Measurements from ENCODE around the gene SIX4.

SIX4 gene

DNA sequence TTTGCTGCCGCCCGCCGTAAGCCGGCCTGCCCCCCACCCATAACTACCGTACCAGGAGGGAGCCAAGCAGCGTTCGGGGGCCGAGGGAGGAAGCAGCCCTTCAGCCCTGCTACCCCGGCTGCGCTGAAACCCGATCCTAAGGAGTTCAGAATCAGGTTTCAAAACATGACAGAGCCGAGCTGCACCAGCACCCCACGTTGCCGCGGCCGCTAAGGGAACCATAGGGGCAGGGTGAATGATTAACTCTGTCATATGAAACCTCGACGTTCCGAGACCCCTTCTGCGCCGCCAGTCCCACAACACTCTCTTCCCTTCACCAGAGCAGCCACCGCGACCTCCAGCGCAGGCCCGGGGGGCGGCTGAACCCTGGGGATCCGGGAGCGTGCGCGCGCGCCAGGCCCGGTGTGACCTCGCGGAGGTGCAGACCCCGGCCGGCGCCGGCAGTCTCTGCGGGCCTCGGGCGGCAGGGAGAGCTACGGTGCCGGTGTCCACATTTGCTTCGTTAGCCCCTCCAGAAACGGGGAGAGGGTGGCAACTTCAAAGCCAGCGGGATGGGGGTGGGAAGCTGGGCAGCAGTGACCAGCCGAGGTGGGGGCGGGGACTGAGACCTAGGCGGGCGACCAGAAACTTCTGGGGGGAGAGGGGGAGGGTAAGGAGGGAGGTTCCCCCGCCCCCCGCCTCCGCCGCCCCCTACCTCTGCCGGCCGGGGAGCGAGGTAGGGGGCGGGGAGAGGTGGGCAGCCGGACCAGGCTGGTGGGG is 1.6 kb downstream of the SIX4 start:
- DNase-seq (ENCODE audit: low read depth in 1 of 2, low spot score in 1 of 2) = no peak

DNA sequence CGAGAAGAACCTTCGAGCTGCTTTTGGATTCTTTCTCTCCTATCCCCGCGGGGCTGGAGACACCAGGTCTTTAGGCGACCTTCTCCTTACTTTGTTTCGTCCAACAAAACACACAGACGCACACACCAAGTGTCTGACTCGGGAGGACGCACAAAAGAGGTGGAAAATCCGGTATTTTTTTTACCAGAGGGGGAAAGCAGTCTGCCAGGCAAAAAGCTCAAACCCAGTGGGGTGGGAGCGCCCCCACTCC is 2.1 kb downstream of the SIX4 start:
- no peak for DNase-seq (ENCODE audit: low read depth in 1 of 2, low spot score in 1 of 2)

DNA sequence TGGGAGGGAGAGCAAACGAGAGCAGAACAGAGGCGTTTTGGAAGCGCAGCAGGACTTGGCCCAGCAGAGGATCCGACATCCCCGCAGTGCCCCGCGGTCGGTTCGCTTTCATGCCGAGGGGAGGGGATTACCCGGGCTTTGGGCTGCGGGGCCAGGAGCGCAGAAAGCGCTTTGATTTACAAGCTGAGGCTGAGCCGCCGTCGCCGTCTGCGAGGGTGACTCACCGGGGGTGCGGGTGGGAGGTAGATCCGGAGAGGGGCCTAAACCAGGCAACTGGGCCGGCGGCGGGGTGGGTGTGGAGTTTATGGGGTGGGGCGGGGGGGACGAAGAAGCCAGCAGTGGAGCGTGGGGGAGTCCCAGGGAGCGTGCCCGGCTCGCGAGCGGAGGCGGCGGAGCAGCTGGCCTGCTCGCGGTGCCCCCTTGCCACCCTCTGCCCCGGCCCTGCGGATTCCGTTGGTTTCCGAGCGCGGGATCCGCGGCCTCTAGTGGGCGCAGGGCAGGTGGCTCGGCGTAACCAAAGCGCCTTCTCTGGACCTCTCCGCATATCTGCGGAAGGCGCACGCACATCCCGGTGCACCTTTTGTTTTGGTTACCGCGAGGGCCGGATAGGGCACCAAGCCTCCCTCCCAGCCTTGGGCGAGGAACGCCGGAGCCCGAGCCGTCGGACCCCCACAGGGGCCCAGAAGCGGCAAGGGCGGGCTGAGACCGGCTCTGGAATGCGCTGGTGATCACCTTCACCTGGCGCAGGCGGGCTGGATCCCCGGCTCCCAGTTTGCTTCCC is 2.6 kb downstream of the SIX4 start:
- peak in 1 of 2 donors; percentile 30 for DNase-seq (ENCODE audit: low read depth in 1 of 2, low spot score in 1 of 2)

GRCh38 chr14:60720962-60721325 is 3.2 kb downstream of the SIX4 start:
- no peak for DNase-seq (ENCODE audit: low read depth in 1 of 2, low spot score in 1 of 2)

DNA sequence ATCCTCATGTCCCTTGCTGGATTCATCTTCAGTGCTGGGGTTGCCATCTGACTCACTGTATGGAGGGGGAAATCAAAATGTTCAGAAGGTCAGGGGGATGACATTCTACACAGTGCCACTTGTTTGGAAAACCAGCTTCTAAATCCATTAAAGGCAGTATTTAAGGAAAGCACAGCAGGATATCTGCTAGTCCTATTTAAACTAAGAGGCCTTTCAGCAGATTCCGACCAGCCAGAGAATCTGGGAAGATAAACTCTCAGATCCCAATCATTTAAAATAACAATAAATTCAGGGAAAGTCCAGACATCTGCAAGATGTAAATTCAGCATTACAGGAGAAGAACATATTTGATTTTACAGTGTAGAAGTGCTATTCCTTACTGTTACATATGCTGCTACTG is 3.8 kb downstream of the SIX4 start:
- no peak for DNase-seq (ENCODE audit: low read depth in 1 of 2, low spot score in 1 of 2)

- DNase-seq (ENCODE audit: low read depth in 1 of 2, low spot score in 1 of 2) = no peak
Measured at GRCh38 chr14:60713513-60713912, 10.6 kb downstream of the SIX4 start.

GRCh38 chr14:60710494-60710893 is 13.7 kb downstream of the SIX4 start:
- no peak for DNase-seq (ENCODE audit: low read depth in 1 of 2, low spot score in 1 of 2)

DNA sequence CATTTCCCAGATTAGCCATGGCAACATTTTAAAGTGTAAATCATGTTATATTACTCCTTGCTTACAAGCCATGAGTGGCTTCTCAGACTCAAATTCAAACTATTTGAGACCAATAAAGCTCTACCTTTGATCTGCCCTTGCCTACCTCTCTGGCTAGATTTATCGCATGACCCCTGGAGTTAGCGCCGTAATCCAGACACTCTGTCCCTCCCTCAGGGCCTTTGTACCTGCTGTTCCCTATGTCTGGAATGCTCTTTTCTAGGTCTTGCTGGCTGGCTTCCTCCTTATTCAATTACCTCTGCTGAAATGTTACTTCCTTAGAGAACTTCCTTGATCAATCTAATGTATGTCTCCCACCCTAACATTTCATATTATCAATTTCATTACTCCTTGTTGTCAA is 16.3 kb downstream of the SIX4 start:
- DNase-seq (ENCODE audit: low read depth in 1 of 2, low spot score in 1 of 2) = no peak

DNA sequence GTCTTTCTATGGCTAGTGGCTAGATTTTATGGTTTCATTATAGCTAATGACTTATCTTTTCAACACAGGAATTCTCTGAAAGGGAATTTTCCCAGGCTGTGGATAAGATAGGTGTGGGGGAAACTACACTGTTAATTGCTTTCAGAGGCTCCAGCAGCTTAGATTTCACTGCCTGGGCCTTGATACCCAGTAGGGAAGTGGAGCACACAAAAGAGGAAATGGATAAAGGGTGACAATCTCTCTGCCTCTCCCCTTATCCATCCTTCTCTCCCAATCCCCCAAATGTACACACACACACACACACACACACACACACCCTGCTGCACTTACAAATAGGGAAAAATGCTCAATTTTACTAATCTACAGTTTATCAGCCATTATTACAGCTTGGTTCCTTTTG is 19.1 kb downstream of the SIX4 start:
- DNase-seq (ENCODE audit: low read depth in 1 of 2, low spot score in 1 of 2) = no peak

DNA sequence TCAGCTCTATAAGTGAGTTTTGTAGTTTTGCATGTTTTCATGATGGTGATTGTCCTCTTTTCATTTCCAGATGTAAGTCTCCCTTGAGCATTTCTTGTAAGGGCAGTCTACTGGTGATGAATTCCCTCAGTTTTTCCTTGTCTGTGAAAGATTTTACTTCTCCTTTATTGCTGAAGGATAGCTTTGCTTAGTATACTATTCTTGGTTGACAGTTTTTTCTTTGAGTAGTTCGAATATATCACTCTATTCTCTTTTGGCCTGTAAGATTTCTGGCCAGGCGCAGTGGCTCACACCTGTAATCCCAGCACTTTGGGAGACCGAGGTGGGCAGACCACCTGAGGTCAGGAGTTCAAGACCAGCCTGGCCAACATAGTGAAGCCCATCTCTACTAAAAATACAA is 23.6 kb downstream of the SIX4 start:
- no peak for DNase-seq (ENCODE audit: low read depth in 1 of 2, low spot score in 1 of 2)

DNA sequence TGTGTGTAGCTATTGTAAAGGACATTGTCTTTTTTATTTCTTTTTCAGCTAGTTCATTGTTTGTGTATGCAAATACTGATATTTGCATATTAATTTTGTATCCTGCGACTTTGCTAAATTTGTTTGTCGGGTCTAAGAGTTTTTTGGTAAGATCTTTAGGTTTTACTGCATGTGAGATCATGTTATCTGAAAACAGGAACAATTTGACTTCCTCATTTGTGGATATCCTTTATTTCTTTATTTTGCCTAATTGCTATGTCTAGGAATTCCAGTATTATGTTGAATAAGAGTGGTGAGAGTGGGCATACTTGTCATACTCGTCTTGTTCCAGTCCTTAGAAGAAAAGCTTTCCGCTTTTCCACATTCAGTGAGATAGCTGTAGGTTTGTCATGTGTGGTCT is 28.8 kb downstream of the SIX4 start:
- DNase-seq (ENCODE audit: low read depth in 1 of 2, low spot score in 1 of 2) = no peak

- no peak for DNase-seq (ENCODE audit: low read depth in 1 of 2, low spot score in 1 of 2)
Measured at GRCh38 chr14:60691383-60692113, 32.6 kb downstream of the SIX4 start.

DNA sequence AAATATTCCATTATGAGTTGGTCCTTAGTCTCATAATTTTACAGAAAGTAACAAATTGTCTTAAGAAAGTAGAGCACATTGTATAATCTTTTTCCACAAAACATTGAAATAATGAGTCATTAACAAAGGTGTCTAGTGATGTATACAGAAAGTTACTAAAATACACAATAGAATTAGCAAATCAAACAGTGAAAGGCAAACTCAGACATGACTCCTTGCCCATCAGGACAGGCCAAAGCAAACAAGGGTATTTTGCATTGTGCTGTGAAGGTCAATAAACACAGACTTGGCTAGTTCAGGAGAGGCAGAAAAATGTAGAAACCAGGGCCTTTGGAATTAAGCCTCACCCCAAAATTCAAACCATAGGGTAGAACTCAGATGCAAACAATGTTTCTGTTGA is 37.3 kb downstream of the SIX4 start:
- no peak for DNase-seq (ENCODE audit: low read depth in 1 of 2, low spot score in 1 of 2)

GRCh38 chr14:60684203-60684602 is 39.9 kb downstream of the SIX4 start:
- DNase-seq (ENCODE audit: low read depth in 1 of 2, low spot score in 1 of 2) = no peak

- no peak for DNase-seq (ENCODE audit: low read depth in 1 of 2, low spot score in 1 of 2)
Measured at GRCh38 chr14:60681271-60681670, 42.9 kb downstream of the SIX4 start.

DNA sequence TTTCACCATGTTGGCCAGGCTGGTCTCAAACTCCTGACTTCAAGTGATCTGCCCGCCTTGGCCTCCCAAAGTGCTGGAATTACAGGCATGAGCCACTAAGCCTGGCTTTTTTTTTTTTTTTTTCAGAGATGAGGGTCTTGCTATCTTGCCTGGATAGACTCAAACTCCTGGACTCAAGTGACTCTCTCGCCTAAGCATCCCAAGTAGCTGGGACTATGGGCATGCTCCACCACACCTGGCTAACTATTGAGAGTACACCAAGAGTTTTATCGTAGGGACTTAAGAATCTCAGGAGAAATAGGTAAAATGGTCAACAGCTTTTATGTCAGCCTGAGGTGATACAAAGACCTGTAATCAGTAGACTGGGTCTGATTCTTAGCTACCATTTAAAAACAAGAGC is 43.6 kb downstream of the SIX4 start:
- DNase-seq (ENCODE audit: low read depth in 1 of 2, low spot score in 1 of 2) = no peak

- no peak for DNase-seq (ENCODE audit: low read depth in 1 of 2, low spot score in 1 of 2)
Measured at GRCh38 chr14:60679566-60680258, 44.4 kb downstream of the SIX4 start.

DNA sequence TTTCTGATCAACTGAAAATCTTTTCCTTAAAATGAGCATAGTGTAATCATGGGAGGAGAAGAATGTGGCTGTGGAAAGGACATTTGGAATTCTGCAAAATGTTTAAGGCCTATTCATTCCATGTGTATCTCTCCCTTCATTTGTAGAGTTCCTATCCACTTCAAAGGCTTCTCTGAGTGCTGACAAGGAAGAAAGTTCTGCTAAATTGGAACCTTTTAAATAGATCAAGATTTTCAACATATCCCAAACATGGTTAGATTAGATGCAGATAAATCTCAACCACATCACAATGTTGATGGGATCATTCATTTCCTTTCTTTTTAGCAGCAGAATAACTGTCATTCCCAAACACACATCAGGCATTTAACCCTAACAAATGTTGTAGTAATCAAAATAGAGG is 46.5 kb downstream of the SIX4 start:
- DNase-seq (ENCODE audit: low read depth in 1 of 2, low spot score in 1 of 2) = no peak

DNA sequence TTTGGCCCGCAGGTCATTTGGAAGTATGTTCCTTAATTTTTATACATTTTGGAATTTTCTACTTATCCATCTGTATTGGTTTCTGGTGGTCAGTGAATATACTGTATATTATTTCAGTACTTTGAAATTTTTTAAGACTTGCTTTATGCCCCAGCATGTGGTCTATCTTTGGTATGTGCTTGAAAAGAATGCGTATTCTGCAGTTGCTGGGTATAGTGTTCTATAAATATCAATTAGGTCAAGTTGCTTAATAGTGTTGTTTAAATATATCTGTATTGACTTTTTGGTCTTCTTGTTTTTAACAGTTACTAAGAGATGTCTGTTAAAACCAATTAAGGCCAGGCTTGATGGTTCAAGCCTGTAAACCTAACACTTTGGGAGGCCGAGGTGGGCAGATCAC is 53.2 kb downstream of the SIX4 start:
- DNase-seq (ENCODE audit: low read depth in 1 of 2, low spot score in 1 of 2) = no peak

DNA sequence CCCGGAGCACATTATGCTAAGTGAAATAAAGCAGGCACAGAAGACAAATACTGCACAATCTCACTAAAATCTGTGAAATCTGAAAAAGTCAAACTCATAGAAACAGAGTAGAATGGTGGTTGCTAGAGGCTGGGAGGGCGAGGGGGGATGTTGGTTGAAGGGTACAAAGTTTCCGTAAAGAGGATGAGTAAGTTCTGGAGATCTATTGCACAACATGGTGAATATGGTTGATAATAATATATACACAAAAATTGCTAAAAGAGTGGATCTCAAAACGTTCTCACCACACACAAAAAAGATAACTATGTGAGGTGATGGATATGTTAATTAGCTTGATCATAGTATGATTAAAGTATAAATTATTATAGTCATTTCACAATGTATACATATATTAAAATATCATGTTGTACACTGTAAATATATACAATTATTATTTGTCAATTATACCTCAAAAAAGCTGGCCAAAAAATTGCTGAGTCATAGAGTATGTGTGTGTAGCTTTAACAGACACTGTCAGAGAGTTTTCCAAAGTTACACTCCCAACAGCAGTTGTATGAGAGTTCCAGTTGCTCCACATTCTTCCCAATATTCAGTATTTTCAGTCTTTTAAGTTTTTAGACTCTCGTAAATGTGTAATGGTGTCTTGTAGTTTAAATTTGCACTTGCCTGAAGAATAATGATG is 55.6 kb downstream of the SIX4 start:
- DNase-seq (ENCODE audit: low read depth in 1 of 2, low spot score in 1 of 2) = no peak

DNA sequence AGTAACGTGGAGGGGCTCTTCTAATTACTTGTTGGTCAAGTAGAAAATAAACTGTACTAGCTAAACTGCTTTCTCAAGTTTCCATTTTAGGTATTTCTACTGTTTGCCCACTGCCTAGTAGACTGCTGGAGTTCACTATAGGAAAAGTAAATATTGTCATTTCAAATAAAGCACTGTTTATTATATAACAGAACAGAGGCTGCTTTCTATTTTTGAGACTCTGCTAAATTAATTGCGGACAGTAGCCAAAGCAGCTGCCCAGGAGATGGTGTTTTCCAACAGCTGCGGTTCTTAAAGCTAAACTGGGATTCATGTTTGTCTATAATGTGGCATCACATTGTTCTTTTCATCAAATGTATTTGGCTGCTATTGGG is 59.0 kb downstream of the SIX4 start:
- no peak for DNase-seq (ENCODE audit: low read depth in 1 of 2, low spot score in 1 of 2)
